HG03196 (cell line): ENCODE measurements around the gene NUP98.
A peak's percentile ranks its signal among the peaks of the same experiment; 100 is the strongest.
"Not testable (repeated sequence)": the region's sequence is repeated elsewhere in the genome, so short reads cannot be mapped to it uniquely, and the experiment has no call there.

Experiments used
- ATAC-seq: cut with Tn5 transposase; IDR thresholded peaks from one replicate; pipeline ENCODE4 v1.9.1; 2021; ENCODE audit not compliant: unreplicated experiment

The NUP98 gene

DNA sequence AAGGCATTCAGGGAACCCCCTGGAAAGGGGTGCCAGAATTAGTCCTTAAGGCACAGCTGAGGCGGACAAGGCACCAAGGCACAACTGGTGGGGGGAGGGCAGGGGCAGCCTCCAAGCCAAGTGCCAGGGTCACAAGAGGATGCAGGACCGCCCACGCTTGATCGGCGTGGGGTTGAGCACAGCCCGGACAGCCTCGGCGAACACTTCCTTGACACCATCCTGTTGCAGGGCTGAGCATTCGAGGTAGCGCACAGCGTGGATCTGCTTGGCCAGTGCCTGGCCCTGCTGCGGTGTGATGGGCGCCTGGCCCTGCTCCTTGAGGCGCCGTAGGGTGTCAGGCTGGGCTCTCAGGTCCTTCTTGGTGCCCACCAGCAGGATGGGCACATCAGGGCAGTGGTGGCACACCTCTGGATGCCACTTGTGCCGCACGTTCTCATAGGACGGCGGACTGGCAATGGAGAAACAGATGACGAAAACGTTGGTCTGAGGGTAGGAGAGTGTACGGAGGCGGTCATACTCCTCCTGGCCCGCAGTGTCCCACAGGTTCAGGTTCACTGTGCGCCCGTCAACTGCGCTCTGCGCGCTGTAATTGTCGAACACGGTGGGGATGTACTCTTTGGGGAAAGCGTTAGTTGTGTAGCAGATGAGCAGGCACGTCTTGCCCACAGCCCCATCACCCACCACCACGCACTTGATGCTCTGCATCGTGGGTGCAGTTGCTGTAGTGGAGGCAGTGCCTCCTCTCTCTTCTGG lies 30.3 kb upstream of the NUP98 start:
- ATAC-seq, result no peak

DNA sequence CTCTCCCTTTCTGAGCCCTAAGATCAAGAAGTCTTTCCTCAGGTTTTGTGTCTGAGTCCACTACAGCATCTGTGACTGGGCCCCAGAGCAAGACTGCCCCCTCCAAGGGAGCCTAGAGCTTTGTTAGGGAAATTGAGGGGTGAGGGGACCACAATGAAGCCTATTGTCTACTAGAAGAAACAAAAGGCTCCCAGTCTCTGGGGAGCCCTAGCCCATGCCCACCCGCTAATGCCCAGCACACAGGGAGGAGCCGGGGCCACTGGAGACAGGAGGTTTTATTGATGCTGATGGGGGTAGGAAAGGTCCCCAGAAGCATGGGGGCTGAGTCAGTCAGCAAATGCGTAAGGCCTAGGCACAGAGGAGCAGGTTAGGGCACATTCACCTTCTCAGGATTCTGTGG lies 29.4 kb upstream of the NUP98 start:
- no peak for ATAC-seq

DNA sequence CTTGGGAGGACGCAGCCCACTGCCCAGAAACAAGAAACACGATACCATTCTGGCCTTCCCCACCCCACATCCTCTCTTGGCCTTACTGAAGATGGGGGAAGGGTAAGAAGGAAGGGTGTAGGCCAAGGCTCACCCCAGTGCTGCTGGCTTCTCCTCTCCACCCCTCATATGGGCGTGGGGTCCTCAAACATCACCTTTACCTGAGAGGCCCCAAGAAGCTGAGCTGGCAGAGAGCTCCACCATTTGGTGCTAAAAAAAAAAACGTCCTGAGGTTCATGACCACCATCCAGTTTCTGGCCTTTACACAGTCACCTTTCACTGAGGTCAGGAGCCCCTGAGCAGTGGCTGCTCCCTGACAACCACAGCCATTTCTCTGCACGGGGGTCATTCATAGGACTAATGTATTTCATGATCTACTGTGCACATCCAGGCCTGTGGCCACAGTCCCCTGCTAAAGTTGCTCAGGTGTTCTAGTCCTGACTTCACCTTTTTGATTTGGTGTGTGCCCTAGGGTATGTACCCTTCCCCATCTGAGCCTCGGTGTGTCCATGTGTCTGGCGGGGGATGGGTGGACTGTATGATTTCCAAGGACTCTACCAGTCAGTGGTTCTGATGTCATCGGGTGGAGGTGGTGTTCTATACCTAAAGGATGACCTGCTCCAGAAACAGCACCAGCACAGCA lies 28.3 kb upstream of the NUP98 start:
- ATAC-seq, result no peak

DNA sequence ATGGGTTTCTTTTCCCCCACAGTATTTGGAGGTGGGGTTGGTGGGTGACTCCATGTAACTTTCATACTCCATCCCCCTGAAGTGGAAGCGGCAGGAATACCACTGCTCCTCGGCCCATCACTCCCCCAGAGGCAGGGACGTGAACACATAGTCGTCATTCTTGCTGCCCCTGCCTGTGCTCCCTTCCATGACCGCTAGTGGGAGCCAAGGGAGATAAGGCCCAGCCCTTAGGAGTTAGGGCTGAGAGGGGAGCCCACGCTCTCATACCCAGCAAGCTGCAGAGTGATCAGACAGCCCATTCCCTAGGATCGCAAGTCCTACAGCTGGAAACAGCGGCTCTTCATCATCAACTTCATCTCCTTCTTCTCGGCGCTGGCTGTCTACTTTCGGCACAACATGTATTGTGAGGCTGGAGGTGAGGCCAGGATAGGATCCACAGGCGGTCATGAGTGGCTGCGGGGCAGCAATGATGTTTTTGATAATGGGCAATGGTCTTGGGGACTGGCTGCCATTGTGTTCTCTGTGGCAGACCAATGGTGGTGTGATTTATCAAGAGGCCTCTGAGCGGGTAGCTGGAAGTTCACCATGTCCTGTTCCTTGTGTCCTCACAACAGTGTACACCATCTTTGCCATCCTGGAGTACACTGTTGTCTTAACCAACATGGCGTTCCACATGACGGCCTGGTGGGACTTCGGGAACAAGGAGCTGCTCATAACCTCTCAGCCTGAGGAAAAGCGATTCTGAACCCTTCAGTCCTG lies 27.5 kb upstream of the NUP98 start:
- peak; percentile 69 for ATAC-seq

DNA sequence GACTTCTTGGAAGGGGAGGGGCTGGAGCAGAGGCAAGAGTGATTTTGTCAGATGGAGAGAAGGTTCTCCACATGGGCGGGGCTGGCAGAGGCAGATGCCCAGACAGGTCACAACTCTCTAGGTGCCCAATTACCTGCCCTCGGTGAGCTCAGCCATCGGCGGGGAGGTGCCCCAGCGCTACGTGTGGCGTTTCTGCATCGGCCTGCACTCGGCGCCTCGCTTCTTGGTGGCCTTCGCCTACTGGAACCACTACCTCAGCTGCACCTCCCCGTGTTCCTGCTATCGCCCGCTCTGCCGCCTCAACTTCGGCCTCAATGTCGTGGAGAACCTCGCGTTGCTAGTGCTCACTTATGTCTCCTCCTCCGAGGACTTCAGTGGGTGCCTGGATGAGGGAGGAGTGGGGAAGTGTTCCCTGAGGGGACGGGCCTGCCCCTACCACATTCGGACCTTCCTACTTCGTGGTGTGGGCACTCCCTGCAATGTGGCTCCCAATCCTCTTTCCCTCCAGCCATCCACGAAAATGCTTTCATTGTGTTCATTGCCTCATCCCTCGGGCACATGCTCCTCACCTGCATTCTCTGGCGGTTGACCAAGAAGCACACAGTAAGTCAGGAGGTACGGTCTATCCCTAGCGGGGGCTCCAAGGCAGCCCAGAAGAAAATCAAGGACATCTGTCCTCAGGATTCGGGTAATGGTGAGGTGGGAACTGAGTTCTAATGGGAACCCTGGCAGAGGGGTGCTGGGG lies 26.6 kb upstream of the NUP98 start:
- ATAC-seq, result no peak

DNA sequence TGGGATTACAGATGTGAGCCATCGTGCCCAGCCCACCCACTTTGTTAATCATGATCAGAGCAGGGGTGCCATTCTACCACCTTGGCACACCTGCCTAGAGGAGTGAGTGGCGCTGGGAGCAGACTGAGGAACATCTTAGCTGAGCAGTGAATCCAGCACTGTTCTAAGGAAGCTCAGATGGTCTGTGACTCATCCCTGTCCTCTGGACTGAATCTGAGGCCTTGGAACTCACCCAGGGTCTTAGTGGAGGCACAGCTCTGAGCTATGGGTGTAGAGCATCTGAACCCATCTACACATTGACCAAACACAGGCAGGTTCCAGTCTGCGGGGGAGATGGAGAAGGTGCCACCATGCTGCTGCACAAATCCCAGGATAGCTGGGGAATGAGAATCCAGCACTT lies 25.9 kb upstream of the NUP98 start:
- ATAC-seq, result no peak

DNA sequence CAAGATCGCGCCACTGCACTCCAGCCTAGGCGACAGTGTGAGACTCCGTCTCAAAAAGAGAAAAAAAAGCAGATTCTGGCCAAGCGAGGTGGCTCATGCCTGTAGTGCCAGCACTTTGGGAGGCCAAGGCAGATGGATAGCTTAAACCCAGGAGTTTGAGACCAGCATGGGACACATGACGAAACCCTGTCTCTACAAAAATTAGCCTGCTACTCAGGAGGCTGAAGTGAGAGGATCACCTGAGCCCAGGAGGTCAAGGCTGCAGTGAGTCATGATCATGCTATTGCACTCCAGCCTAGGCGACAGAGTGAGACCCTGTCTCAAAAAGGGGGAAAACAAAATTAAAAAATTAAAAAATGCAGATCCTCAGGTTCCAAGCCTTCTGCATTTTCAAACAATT lies 25.0 kb upstream of the NUP98 start:
- ATAC-seq, result no peak

DNA sequence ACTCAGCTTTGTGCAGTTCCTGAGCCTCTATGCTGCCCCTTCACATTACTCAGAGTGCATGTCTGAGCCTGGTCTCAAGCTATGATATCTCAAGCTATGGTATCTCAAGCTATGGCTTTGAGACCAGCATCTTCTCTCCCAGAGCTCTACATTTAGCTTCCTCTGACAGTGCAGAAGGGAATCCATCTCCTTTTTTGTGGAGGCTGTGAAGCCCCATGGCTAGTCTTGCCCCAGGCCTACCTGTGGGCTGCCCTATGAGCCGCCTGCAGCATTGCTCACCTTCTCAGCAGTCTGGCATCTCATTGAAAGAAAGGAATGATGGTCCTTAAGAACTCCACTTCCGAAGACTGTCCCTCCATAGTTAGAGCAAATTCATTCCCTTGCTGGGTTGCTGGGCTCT lies 23.6 kb upstream of the NUP98 start:
- ATAC-seq, result no peak

DNA sequence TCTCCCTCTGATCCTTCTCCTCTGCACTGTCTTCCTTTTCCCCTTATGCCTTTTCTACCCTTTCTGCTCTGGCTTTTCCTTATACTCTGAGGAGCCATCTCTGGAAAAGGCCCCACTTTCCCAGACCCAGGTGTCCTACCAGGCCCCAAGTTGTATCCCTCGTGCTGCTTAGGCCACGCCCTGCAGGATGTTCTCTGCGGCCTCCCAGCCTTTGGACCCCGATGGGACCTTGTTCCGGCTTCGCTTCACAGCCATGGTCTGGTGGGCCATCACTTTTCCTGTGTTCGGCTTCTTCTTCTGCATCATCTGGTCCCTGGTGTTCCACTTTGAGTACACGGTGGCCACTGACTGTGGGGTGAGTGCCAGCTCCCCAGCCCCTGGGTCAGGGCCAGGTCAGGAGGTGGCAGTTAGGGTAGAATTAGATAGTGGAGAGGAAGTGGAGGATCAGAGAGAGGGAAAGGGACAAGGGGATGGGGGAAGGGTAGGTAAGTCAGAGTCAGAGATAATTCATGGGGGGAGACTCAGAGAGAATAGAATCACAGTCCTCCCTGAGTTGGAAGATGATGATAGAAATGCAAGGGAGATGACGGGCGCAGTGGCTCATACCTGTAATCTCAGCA lies 19.9 kb upstream of the NUP98 start:
- ATAC-seq, result no peak

DNA sequence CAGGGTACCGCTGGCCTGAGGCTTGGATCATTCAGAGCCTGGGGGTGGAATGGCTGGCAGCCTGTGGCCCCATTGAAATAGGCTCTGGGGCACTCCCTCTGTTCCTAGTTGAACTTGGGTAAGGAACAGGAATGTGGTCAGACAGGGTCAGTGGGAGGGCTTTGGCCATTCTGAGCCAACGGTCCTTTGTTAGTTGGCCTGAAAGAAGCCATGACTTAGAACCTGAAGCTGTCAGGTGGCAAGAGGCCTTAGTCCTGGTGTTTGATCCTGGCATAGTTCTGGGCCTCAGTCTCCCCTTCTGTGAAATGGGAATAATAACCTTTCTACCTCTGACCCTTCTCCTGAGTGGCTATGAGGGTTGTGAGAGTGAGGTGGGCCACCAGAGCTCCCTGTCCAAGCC lies 19.3 kb upstream of the NUP98 start:
- ATAC-seq, result no peak

DNA sequence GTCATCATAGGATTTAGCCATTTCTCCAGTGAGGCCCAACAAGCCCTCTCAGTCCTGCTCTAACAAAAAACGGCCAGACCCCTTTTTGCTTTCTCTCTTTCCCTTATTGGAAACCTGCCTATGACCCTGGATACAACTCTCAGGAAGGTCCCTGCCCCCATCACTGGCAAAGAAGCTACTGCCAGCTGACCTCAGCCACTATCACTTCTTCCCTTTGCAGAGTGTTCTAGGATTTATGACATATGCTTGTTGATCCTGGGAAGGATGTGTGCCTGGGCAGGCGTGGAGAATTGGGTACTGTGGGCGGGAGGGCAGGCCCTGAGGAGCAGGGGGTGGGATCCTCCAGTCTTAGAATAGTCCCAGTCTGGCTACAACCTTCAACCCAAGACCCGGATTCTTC lies 18.5 kb upstream of the NUP98 start:
- no peak for ATAC-seq

DNA sequence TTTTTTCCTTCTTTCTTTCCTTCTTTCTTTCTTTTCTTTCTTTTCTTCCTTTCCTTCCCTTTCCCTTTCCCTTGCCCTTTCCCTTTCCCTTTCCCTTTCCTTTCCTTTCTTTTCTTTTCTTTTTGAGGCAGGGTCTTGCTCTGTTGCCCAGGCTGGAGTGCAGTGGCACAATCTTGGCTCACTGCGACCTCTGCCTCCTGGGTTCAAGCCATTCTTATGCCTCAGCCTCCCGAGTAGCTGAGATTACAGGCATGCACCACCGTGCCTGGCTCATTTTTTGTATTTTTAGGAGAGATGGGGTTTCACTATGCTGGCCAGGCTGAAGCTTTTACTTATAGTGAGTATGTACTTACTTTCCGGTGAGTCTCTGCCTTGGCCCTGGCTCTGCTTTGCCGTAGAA lies 17.5 kb upstream of the NUP98 start:
- ATAC-seq, result not testable (repeated sequence)

DNA sequence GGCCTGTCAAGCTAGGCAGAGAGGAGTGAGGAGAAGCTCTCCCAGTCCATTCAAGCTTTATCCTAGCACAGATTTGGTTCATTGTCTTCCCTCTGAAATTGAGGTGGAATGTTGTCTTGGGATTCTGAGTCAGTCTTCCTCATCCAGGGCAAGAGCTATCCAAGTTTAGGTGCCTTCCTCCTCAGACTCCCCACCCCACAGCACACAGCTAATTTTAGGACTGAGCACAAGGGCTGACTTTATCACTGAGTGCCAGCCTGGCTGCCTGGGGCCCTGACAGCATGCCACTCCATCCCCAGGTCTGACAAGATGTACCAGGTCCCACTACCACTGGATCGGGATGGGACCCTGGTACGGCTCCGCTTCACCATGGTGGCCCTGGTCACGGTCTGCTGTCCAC lies 13.6 kb upstream of the NUP98 start:
- no peak for ATAC-seq

DNA sequence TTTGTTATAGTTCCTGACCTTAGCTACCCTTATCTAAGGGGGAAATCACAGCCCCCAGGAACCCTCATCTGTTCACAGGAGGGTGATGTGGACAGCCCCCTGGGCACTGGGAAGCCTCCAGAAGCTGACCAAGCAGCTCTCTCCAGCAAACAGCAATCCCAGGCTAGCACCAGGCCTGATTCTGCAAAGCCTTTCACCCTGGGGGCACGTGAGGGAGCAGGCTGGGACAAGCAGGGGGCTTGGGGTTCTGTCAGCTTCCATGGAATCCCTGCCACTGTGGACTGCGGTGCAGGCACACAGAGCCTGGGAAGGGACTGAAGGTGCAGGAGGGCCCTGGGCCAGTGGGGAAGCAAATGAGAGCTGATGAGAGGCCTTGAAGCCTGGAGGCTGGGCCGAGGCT lies 13.1 kb upstream of the NUP98 start:
- no peak for ATAC-seq

DNA sequence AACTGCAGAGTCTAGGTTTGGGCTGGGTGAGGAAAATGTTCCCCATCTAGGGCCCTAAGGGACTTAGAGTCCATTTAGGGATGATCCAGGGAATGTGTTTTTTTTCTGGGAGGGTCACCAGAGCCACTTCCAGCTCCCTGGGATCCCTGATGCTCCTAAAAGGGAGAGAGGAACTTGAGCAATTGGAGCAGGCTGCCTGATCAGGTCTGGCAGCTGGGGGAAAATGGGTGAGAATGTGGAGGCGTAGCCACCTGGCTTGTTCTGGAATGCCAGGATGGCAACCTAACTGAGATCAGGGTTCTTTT lies 12.2 kb upstream of the NUP98 start:
- ATAC-seq, result no peak

DNA sequence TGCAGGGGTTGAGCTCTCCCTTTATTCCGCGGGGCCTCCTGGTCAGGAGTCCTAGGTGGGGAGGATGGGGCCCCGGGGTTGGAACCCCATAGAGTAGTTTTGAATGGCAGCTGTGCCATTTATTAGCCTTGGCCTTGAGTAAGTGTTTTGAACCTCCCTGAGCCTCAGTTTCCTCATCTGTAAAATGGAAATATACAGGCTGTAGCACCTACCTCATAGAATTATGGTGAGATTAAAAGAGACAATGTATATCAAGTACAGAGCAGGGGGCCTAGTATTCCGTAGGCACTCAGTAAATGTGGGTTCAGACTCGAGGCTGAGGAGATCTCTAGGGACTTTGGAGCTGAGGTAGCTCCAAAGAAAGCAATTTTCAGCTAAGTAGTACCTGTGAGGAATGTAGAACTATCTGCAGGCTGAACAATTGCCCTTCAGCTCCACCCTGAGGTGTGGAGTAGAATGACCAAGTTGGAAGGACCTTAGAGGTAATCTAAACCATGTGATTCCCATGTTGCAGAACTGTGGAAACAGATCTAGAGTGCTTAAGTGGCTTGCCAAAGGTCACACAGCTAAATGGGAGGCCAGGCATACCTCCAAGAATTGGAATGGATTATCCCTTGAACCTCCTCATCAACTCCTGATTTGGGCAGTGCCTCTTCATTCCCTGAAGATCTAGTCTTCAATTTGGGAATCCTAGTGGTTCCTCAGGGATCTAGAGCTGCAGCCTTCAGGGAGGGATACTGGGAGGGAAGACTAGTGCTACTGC lies 11.7 kb upstream of the NUP98 start:
- peak; percentile 61 for ATAC-seq

DNA sequence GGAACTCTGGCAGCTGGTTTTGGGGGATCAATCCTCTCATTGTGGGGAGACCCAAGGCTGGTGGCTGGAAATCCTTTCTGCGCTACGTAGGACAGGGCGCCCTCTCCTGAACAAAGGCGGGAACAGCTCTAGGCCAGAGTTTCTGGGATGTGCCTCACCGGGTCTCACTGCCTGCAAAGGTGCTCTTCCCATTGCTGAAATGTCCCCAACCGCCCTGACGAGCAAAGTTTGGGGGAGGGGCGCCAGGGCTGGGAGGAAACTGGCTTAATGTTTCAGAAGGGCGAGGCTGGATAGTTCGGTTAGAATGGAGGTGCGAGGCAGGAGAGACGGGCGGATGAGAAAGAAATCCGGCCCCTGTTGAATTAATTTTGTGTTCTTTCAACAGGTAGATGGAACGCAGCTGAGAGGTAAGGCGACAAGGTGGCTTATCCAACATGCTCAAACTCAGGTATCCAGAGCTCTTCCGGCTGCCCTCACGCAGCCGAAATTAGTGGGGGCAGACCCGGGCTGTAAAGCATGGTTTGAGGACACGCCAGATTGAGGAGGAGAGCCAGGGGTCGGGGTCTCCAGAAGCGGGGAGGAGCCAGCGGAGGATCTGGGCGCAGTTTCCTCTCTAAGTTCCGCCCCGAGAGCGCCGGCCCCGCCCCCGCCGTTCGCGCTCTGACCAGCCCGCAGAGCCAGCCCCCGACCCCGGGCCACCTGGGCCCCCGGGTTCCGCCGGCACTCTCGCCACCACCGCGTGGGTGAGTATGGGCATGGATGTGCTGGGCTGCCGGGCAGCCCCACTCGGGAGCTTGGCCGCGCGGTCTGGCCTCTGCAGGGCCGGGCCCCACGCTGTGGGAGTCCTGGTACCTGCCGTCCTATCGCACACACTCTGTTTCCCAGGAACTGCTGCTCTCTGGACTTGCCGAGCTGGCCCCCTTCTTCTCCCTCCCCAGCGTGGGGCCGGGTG lies 10.8 kb upstream of the NUP98 start, which contains the start of gene PGAP2:
Gene PGAP2 (plus strand): TSS at position 652 of the 952 bp plus-strand sequence. CDS start 2,700 bp downstream, outside the sequence.
- peak; percentile 51 for ATAC-seq

DNA sequence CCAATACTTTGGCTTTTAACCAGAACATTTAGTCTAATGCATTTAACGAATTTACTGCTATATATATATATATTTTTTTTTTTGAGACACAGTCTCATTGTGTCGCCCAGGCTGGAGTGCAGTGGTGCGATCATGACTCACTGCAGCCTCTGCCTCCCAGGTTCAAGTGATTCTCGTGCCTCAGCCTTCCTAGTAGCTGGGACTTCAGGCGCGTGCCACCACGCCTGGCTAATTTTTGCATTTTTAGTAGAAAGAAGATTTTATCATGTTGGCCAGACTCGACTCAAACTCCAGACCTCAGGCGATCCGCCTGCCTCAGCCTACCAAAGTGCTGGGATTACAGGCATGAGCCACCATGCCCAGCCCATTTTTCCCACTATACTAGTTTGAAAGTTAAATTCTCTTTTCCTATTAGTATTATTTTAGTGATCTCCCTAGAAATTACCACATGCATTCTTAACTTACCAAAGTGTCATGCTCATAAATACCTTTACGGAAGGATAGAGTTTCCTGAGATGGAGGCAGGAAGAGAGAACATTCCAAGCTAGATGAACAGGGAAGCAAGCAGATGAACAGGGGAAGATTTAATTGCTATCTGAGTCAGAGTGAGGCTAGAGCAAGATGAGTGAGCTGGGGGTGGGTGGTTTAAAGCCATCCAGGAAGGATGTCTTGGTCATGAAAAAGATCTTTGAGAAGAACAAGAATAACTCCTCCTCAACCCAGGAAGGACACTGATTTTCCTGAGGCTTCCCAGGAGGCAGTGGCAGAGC lies 6.6 kb upstream of the NUP98 start:
- no peak for ATAC-seq
